H9 (cell line): ENCODE measurements around the gene SLC46A1. TPM values are rescaled to one million over a fixed set of nuclear protein-coding genes. Genes with fewer than 3 reads are reported as not detected.

Experiments used
- DNase-seq: peaks from one replicate; pipeline ENCODE4 v3.0.0-alpha.2; 2017
- H2AFZ ChIP-seq: one replicate; pipeline ENCODE4 v1.6.1; 2013; ENCODE audit warnings: mild to moderate bottlenecking, low read length, control low read depth, moderate library complexity
- H2AK5ac ChIP-seq: 2 replicates; pipeline ENCODE4 v1.6.1; 2013; ENCODE audit warnings: low read length, control low read depth, mixed read lengths; ENCODE audit not compliant: insufficient read length
- H2BK120ac ChIP-seq: one replicate; pipeline ENCODE4 v1.6.1; 2013; ENCODE audit warnings: low read depth, mild to moderate bottlenecking, low read length, control low read depth, inconsistent platforms; ENCODE audit not compliant: poor library complexity, severe bottlenecking
- H2BK12ac ChIP-seq: 2 replicates; pipeline ENCODE4 v1.6.1; 2013; ENCODE audit warnings: low read length, control low read depth, mixed read lengths, low read depth; ENCODE audit not compliant: insufficient read length
- H2BK15ac ChIP-seq: 2 replicates; pipeline ENCODE4 v1.6.1; 2013; ENCODE audit warnings: low read depth, low read length, control low read depth
- H2BK20ac ChIP-seq: one replicate; pipeline ENCODE4 v1.6.1; 2013; ENCODE audit warnings: low read depth, mild to moderate bottlenecking, low read length, control low read depth, inconsistent platforms; ENCODE audit not compliant: poor library complexity, severe bottlenecking
- H2BK5ac ChIP-seq: 2 replicates; pipeline ENCODE4 v1.6.1; 2013; ENCODE audit warnings: low read length, control low read depth, mixed read lengths; ENCODE audit not compliant: insufficient read length
- H3K14ac ChIP-seq: 2 replicates; pipeline ENCODE4 v1.6.1; 2013; ENCODE audit warnings: low read length, control low read depth; ENCODE audit not compliant: insufficient read depth
- H3K18ac ChIP-seq: 2 replicates; pipeline ENCODE4 v1.6.1; 2013; ENCODE audit warnings: low read depth, mild to moderate bottlenecking, mixed read lengths, low read length, control low read depth; ENCODE audit not compliant: insufficient read length
- H3K23ac ChIP-seq: 2 replicates; pipeline ENCODE4 v1.6.1; 2013; ENCODE audit warnings: low read length, control low read depth, mixed read lengths, low read depth; ENCODE audit not compliant: insufficient read length
- H3K23me2 ChIP-seq: 2 replicates; pipeline ENCODE4 v1.6.1; 2013; ENCODE audit warnings: low read depth, mild to moderate bottlenecking, mixed read lengths, low read length, control low read depth; ENCODE audit not compliant: insufficient read length, poor library complexity, severe bottlenecking
- H3K27ac ChIP-seq: 2 replicates; pipeline ENCODE4 v1.5.1; 2013; ENCODE audit warnings: low read length, control low read depth, mixed read lengths, low read depth; ENCODE audit not compliant: insufficient read length
- H3K27me3 ChIP-seq: 2 replicates; pipeline ENCODE4 v1.6.1; 2013; ENCODE audit warnings: low read length, control low read depth, inconsistent platforms; ENCODE audit not compliant: insufficient read depth
- H3K4ac ChIP-seq: 2 replicates; pipeline ENCODE4 v1.6.1; 2013; ENCODE audit warnings: low read depth, mild to moderate bottlenecking, control low read depth, inconsistent platforms, low read length, moderate library complexity
- H3K4me1 ChIP-seq: 2 replicates; pipeline ENCODE4 v1.6.1; 2013; ENCODE audit warnings: low read length, control low read depth, inconsistent platforms; ENCODE audit not compliant: insufficient read depth
- H3K4me2 ChIP-seq: 2 replicates; pipeline ENCODE4 v1.6.1; 2013; ENCODE audit warnings: low read length, control low read depth, mixed read lengths; ENCODE audit not compliant: insufficient read length, insufficient read depth
- H3K56ac ChIP-seq: 2 replicates; pipeline ENCODE4 v1.6.1; 2013; ENCODE audit warnings: low read depth, mild to moderate bottlenecking, mixed read lengths, low read length, control low read depth; ENCODE audit not compliant: insufficient read length
- H3K79me1 ChIP-seq: 2 replicates; pipeline ENCODE4 v1.6.1; 2013; ENCODE audit warnings: low read depth, mild to moderate bottlenecking, moderate library complexity, low read length, control low read depth, inconsistent platforms; ENCODE audit not compliant: insufficient read depth, poor library complexity, severe bottlenecking
- H3K79me2 ChIP-seq: 2 replicates; pipeline ENCODE4 v1.6.1; 2013; ENCODE audit warnings: low read length, control low read depth, inconsistent platforms; ENCODE audit not compliant: insufficient read depth
- H3K9ac ChIP-seq: 2 replicates; pipeline ENCODE4 v1.6.1; 2013; ENCODE audit warnings: low read length, control low read depth, mixed read lengths; ENCODE audit not compliant: insufficient read length; ENCODE audit errors: extremely low read depth
- H3K9me3 ChIP-seq: one replicate; pipeline ENCODE4 v1.6.1; 2013; ENCODE audit warnings: low read depth, low read length, inconsistent platforms; ENCODE audit not compliant: control insufficient read depth
- H3T11ph ChIP-seq: one replicate; pipeline ENCODE4 v1.6.1; 2013; ENCODE audit warnings: mild to moderate bottlenecking, low read length, control low read depth, inconsistent platforms
- H4K20me1 ChIP-seq: one replicate; pipeline ENCODE4 v1.6.1; 2013; ENCODE audit not compliant: control insufficient read depth, insufficient read length, insufficient read depth
- H4K5ac ChIP-seq: 2 replicates; pipeline ENCODE4 v1.6.1; 2013; ENCODE audit warnings: low read depth, mild to moderate bottlenecking, mixed read lengths, low read length, control low read depth; ENCODE audit not compliant: insufficient read length
- H4K8ac ChIP-seq: replicated peaks from 2 replicates; pipeline ENCODE4 v1.6.1; 2013; ENCODE audit warnings: low read length, control low read depth, mixed read lengths, low read depth; ENCODE audit not compliant: insufficient read length
- H4K91ac ChIP-seq: 2 replicates; pipeline ENCODE4 v1.6.1; 2013; ENCODE audit warnings: low read depth, mild to moderate bottlenecking, moderate library complexity, mixed read lengths, low read length, control low read depth; ENCODE audit not compliant: insufficient read length
- H3K27ac Mint-ChIP-seq, 3 experiments: 2 replicates in 2 of 3; 3 replicates in 1 of 3; pipeline ENCODE4 v1.8.0; 2020 to 2021; ENCODE audit warnings: mixed read lengths in 3 of 3, mild to moderate bottlenecking in 1 of 3, moderate library complexity in 1 of 3
- H3K27me3 Mint-ChIP-seq: 2 replicates; pipeline ENCODE4 v1.8.0; 2021; ENCODE audit warnings: low read depth, mild to moderate bottlenecking, moderate library complexity, mixed read lengths
- H3K36me3 Mint-ChIP-seq, 3 experiments: 2 replicates in 2 of 3; 3 replicates in 1 of 3; pipeline ENCODE4 v1.8.0; 2020 to 2021; ENCODE audit warnings: low read depth in 3 of 3, mixed read lengths in 3 of 3; ENCODE audit not compliant: insufficient read depth in 1 of 3
- H3K4me1 Mint-ChIP-seq, 2 experiments: 2 replicates each; pipeline ENCODE4 v1.8.0; 2020; ENCODE audit warnings: mixed read lengths in 2 of 2
- H3K4me3 Mint-ChIP-seq, 2 experiments: 2 replicates in 1 of 2; 3 replicates in 1 of 2; pipeline ENCODE4 v1.8.0; 2020 to 2021; ENCODE audit warnings: mild to moderate bottlenecking in 2 of 2, mixed read lengths in 2 of 2, moderate library complexity in 1 of 2
- H3K9me3 Mint-ChIP-seq, 2 experiments: 2 replicates in 1 of 2; 3 replicates in 1 of 2; pipeline ENCODE4 v1.8.0; 2020; ENCODE audit warnings: mild to moderate bottlenecking in 2 of 2, mixed read lengths in 2 of 2, moderate library complexity in 1 of 2
- WGBS: extraction: QIAGEN DNeasy Blood & Tissue Kit; methylation state at CpG from one replicate; pipeline ENCODE4 v1.1.7; 2013; ENCODE audit warnings: missing lambda C conversion rate, low lambda C conversion rate, mixed read lengths; ENCODE audit not compliant: insufficient read length; ENCODE audit errors: extremely low coverage; 5-methylcytosine and 5-hydroxymethylcytosine counted together
- total RNA-seq: library from RNA; stranded (reverse); gene quantifications from 2 replicates; pipeline ENCODE4 v1.2.1, GENCODE V29; 2021
- TF ChIP-seq, protein P1 (sequence below): fragments of 200-600 bp; sonication (generic); conservative IDR thresholded peaks from 3 replicates; pipeline ENCODE4 v1.8.0; 2021; ENCODE audit warnings: antibody characterized with exemption, mild to moderate bottlenecking

The SLC46A1 gene
- total RNA-seq, 1 experiment from 2014 or later = 8.7 TPM

DNA sequence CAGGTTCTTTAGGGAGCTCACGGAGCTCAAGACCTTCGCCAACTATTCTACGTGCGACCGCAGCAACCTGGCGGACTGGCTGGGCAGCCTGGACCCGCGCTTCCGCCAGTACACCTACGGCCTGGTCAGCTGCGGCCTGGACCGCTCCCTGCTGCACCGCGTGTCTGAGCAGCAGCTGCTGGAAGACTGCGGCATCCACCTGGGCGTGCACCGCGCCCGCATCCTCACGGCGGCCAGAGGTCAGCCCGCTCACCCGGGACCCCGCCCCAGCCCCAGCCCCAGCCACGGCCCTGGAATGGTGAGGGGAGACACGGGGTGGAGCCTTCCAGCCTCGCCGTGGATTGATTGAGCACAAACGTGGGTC, 21.0 kb downstream of the SLC46A1 start:
- no peaks in the 10 kb centered on the region for H4K20me1 ChIP-seq
- no peak overlapping the region for H4K8ac ChIP-seq
- Mint-ChIP-seq H3K36me3 (peaks cover 0 to 2% (median 0%) of the 10 kb centered on the region in 3 experiments; a peak in 2 of 7 replicates), H3K4me1 (peaks cover 4 to 10% of the 10 kb centered on the region in 2 experiments; a peak in 3 of 4 replicates), H3K4me3 (peak overlapping the region; percentile 64 to 83), H3K27me3 (peaks cover 80% of the 10 kb centered on the region), H3K9me3 (no peaks in the 10 kb centered on the region; a peak in 1 of 5 replicates), H3K27ac (no peak overlapping the region)
- DNase-seq = peak; percentile 62
- H2BK120ac ChIP-seq = no peak overlapping the region
- H3K79me1 ChIP-seq = no peaks in the 10 kb centered on the region
- H4K5ac ChIP-seq = no peak overlapping the region
- no peak overlapping the region for H3K18ac ChIP-seq
- no peak overlapping the region for H2BK5ac ChIP-seq
- no peaks in the 10 kb centered on the region for H3K79me2 ChIP-seq
- WGBS = no CpG with 5 or more reads among the region's 29 CpGs
- TF ChIP-seq, protein P1, sequence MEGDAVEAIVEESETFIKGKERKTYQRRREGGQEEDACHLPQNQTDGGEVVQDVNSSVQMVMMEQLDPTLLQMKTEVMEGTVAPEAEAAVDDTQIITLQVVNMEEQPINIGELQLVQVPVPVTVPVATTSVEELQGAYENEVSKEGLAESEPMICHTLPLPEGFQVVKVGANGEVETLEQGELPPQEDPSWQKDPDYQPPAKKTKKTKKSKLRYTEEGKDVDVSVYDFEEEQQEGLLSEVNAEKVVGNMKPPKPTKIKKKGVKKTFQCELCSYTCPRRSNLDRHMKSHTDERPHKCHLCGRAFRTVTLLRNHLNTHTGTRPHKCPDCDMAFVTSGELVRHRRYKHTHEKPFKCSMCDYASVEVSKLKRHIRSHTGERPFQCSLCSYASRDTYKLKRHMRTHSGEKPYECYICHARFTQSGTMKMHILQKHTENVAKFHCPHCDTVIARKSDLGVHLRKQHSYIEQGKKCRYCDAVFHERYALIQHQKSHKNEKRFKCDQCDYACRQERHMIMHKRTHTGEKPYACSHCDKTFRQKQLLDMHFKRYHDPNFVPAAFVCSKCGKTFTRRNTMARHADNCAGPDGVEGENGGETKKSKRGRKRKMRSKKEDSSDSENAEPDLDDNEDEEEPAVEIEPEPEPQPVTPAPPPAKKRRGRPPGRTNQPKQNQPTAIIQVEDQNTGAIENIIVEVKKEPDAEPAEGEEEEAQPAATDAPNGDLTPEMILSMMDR = no peak
- no peak overlapping the region for H3K27ac ChIP-seq
- H2BK20ac ChIP-seq = no peak overlapping the region
- no peak overlapping the region for H3K23ac ChIP-seq
- no peak overlapping the region for H3K56ac ChIP-seq
- peaks cover 13% of the 10 kb centered on the region; the same call in 1 of the 2 replicates for H3K27me3 ChIP-seq
- H3K14ac ChIP-seq = no peak overlapping the region; the same call in 1 of the 2 replicates
- no peak overlapping the region for H2BK12ac ChIP-seq
- H3K23me2 ChIP-seq = peaks cover 12% of the 10 kb centered on the region
- no peak overlapping the region for H2AFZ ChIP-seq
- peak overlapping the region; percentile 44 for H3K4me2 ChIP-seq
- H4K91ac ChIP-seq = no peak overlapping the region
- H2BK15ac ChIP-seq = no peak overlapping the region
- H3K9ac ChIP-seq = no peak overlapping the region
- no peaks in the 10 kb centered on the region for H3K4me1 ChIP-seq
- no peak overlapping the region for H2AK5ac ChIP-seq
- no peak overlapping the region for H3T11ph ChIP-seq
- H3K9me3 ChIP-seq = no peaks in the 10 kb centered on the region
- no peak overlapping the region for H3K4ac ChIP-seq
